Effector CD8-positive, alpha-beta T cell (primary cell): ENCODE results near the gene CSTPP1.

Experiments used
- DNase-seq: peaks from one replicate; lab custom pipeline; 2025; lab: John Stamatoyannopoulos, UW
- total RNA-seq, 4 experiments: gene quantifications; one replicate each; lab custom pipeline; 2026; lab: John Stamatoyannopoulos, UW

CSTPP1 gene
- 14.5 to 17.2 (median 15.5) reads per million in 4 experiments for total RNA-seq

DNA sequence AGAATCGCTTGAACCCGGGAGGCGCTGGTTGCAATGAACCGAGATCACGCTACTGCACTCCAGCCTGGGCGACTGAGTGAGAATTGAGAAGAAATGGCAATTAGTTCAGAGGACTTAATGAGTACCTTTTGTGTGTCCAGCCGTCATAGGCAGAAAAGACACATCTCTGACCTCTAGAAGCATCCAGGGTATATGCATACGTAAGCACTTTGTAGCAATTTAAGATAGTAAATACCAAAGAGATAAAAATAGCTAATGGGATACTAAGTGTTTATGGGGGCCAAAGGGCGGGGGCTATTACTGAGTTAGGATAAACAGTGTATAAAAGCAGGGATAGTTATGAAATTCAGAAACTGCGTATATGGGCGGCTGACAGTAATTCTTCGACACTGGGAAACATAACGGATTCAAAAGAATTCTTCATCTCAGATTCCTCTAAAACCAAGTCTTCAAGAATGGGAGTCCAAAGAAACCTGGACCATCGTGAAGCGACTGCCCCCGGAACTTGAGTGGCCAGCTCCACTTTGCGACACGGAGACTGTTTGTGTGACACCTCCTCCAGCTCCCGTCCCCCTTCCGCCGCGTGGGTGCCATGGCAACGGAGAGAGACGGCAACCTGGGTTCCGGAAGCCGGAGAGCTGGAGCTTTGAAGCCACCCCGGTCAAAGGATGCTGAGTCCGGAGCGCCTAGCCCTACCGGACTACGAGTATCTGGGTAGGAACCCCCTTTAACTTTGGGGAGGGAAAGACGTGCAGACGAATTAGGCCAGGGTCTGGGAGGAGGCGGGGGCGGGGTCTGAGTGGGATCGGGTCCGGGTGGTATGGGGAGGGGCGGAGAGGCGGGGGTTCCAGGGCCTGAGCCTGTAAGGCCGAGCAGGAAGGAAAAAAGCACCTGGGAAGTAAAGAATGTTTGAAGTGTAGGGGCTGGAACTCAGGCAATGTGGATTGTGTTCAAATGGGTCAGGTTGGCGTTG is at the start of gene CSTPP1:
TSS of gene CSTPP1 (plus strand) at position 624 of the 973 bp plus-strand sequence. CDS start at position 669, 45 bp downstream.
- DNase-seq = peak; percentile 90

- DNase-seq = no peak
These were observed 47.9 kb upstream of the CSTPP1 start for GRCh38 chr11:46888636-46889035.

- DNase-seq = no peak
These were observed 47.3 kb upstream of the CSTPP1 start for GRCh38 chr11:46889251-46889650.

DNA sequence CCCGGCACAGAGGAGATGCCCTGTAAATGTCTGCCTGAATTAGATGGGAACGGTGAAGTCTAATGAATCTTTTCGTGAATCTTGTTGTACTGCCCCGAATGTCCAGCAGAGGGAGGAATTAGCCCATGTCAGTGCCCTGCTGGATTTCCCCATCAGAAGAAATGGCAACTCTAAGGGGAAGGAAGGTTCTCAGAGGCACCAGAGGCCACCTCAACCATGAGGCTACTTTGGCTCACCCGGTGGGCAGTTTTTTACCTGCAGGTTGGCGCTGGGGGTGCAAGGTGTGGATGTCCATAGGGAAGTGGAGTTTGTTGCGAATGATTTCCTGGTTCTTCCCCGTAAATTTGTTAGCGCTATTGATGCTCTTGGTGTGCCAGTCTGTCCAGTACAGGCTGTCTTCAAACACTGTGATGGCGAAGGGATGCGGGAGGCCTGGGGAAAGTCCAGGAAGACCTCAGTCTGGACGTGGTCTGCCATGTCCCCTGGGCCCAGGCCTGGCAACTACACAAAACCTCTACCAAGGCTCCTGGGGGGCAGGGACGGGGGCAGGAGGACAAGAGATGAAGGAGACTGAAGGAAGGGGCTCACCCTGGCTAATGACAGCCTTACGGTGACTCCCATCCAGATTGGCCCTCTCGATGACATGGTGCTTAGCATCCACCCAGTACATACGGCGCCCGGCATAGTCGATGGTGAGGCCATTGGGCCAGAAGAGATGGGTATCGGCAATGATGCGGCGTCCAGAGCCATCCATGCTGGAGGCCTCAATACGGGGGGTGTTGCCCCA is 46.7 kb upstream of the CSTPP1 start:
- DNase-seq = peak; percentile 64

GRCh38 chr11:46890665-46891064 is 45.9 kb upstream of the CSTPP1 start:
- DNase-seq = no peak

DNA sequence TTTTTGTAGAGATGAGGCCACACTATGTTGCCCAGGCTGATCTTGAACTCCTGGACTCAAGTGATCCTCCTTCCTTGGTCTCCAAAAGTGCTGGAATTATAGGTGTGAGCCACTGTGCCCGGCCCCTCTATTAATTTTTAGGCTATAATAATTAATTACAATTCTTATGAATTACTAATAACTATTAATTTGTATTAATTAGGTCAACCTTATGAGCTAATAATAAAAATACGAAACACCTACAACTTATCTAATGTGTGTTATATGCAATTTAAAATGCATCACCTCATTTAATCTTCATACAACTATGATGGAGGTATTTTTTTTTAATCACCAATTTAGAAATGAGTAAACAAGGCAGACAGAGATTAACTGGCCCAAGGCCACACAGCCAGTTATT is 44.5 kb upstream of the CSTPP1 start:
- DNase-seq = no peak

- DNase-seq = no peak
These were observed 43.7 kb upstream of the CSTPP1 start for GRCh38 chr11:46892838-46893237.

DNA sequence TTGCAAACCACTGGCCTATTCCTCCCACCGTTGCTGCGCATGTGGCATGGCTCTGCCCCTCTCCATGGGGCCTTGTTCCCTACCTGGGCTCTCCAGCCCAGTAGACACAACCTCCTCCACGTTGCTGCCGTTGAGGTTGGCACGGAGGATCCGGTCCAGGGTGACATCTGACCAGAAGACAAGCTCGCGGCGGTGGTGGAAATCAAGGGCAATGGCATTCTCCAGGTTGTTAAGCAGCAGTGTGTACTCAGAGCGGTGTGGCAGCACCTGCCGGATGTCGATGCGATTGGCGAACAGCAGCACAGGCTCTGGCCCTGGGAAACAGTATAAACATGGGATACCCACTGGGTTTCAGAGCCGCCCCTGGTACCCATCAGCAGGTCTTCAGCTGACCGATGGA is 42.1 kb upstream of the CSTPP1 start:
- DNase-seq = no peak

DNA sequence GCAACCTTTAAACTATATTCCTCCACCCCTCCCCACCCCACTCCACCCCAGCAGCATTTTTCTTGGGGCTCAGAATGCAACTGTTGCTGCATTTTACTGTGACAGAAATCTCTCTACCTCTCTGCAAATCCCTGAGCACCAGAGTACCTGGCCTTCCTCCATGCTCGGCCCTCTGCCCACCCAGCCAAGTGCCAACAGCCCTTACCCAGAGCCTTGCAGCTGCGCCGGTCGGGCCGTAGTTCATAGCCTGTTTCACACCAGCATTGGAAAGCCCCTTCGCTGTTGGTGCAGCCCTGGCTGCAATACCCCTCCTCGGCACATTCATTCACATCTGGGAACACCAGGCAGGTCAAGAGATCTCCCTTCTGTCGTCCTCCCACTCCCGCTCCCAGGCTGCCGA is 41.6 kb upstream of the CSTPP1 start:
- no peak for DNase-seq

DNA sequence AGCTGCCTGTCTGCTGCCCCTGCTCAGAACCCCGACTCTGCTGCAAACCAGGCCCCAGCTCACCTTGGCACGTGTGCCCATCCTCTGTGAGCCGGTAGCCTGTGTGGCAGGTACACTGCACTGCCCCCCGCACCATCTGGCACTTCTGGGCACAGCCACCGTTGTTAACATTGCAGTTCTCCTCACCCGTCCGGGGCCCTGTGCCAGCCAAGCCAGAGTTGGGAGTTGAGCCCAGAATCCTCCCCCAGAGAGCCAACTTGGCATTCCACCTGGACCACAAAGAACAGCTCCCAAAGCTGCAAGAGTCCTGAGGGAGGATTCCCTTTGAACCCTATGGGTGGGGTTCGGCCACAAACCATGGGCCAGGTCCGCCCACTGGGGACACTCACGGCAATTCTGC is 40.7 kb upstream of the CSTPP1 start:
- no peak for DNase-seq

GRCh38 chr11:46896719-46897406 is 39.7 kb upstream of the CSTPP1 start:
- DNase-seq = no peak

- no peak for DNase-seq
These were observed 38.0 kb upstream of the CSTPP1 start for GRCh38 chr11:46898396-46899095.

GRCh38 chr11:46899501-46900025 is 37.0 kb upstream of the CSTPP1 start:
- DNase-seq = no peak

DNA sequence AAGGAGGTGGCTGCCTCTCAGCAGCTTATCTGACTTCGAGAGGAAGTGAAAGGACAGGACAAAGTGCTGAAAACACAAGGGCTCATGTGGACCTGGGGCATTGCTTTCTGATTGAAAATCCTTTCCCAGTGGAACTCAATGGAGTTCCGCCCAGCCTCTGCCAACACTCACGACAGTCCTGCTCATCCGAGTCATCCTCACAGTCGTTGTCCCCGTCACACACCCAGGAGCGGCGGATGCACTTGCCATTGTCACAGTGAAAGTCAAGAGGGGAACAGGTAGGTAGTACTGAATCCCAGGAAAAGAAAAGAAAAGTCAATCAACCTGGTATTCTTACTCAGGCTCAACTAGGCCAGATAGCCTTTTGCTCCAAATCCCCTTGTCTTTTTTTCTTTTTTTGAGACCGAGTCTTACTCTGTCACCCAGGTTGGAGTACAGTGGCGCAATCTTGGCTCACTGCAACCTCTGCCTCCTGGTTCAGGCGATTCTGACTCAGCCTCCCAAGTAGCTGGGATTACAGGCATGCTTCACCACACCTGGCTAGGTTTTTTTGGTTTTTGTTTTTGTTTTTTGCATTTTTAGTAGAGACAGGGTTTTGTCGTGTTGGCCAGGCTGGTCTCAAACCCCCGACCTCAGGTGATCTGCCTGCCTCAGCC is 36.3 kb upstream of the CSTPP1 start:
- DNase-seq = no peak

- no peak for DNase-seq
These were observed 35.4 kb upstream of the CSTPP1 start for GRCh38 chr11:46901156-46901555.

- no peak for DNase-seq
These were observed 33.9 kb upstream of the CSTPP1 start for GRCh38 chr11:46902694-46903093.

DNA sequence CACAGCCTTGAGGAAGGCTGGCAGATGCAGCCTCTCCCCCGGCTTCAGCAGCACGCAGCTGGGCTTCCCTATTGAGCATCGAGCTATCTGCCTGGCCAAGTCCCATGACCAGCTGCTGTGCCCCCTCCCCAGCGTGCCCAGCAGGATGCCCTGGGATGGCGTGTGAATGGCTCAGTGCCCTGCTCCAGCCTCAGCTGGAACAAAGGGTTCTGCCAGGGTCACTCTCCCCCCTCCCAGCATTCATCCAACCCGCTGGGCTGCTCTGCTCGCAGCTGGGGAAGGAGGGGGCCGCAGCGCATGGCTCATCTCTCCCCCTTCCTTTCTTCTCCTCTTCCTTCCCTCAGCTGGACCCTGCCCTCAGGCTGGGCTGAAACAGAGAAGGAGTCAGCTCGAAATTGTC is 32.7 kb upstream of the CSTPP1 start:
- DNase-seq = no peak

DNA sequence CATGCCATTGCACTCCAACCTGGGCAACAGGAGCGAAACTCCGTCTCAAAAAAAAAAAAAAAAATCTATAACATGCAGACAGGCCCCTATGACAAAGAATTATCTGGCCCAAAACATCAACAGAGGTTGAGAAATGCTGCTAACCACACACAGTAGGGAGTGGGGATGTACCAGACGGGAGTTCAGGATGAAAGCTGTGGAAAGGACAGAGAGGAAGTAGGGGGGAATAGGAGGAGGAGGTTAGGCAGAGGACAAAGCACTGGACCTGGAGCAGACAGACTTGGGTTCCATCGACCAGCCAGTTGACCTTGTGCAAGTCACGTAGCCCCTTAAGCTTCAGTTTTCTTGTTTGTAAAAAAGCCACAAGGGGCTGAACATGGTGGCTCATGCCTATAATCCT is 30.8 kb upstream of the CSTPP1 start:
- no peak for DNase-seq

GRCh38 chr11:46906609-46907041 is 29.9 kb upstream of the CSTPP1 start:
- DNase-seq = no peak

GRCh38 chr11:46907606-46908005 is 29.0 kb upstream of the CSTPP1 start:
- DNase-seq = no peak
